Colonic mucosa (tissue), 4 donors: Measurements from ENCODE around the gene SOD2. TPM values are rescaled to one million over a fixed set of nuclear protein-coding genes. Genes with fewer than 3 reads are reported as not detected.
A peak's percentile ranks its signal among the peaks of the same experiment; 100 is the strongest.

Source experiments
- DNase-seq: peaks from one replicate; pipeline ENCODE4 v3.0.0-alpha.2; 2020
- H3K27ac ChIP-seq: fragments of 200-600 bp; one replicate; pipeline ENCODE4 v1.8.0; 2021
- H3K27me3 ChIP-seq: fragments of 200-600 bp; one replicate; pipeline ENCODE4 v1.8.0; 2021
- H3K36me3 ChIP-seq: fragments of 200-600 bp; one replicate; pipeline ENCODE4 v1.8.0; 2021
- H3K4me1 ChIP-seq: fragments of 200-600 bp; one replicate; pipeline ENCODE4 v1.8.0; 2021; ENCODE audit warnings: mild to moderate bottlenecking
- H3K4me3 ChIP-seq: fragments of 200-600 bp; one replicate; pipeline ENCODE4 v1.8.0; 2021
- H3K9ac ChIP-seq, 2 donors: one replicate each; pipeline ENCODE4 v1.7.0; 2013; ENCODE audit warnings: control low read depth in 2 of 2, low read depth in 2 of 2, low read length in 2 of 2
- H3K9me3 ChIP-seq: fragments of 200-600 bp; one replicate; pipeline ENCODE4 v1.8.0; 2021
- CTCF ChIP-seq: fragments of 200-600 bp; IDR thresholded peaks from one replicate; pipeline ENCODE4 v1.8.0; 2022; ENCODE audit warnings: antibody characterized with exemption, mild to moderate bottlenecking
- intact Hi-C: fragments of 100-400 bp; cut with DNase I; formaldehyde crosslinking; loops from one replicate; pipeline ENCODE4 v1.14.1; 2022
- total RNA-seq, 2 donors: library from RNA; stranded (reverse); fragmentation: NEBNext Ultra II Directional in 1 of 2; extraction: Animal tissue kit (Norgen Biotek cat#: 25700) in 1 of 2; gene quantifications; one replicate each; pipeline ENCODE4 v1.2.1, GENCODE V29; 2021
- donor health status: healthy.
- donor health status: DM: no; HTN: no; CAD: no.
- donor health status: DM: no; HTN: no; CAD: no.

The SOD2 gene
- total RNA-seq, 2 donors from 2014 or later = 199 to 365 TPM

- no peaks in the 10 kb centered on the region for H3K9me3 ChIP-seq
- H3K4me1 ChIP-seq = peaks cover under 1% of the 10 kb centered on the region
- intact Hi-C loops = no loop called here
- H3K9ac ChIP-seq = no peak overlapping the region
- peak; percentile 49 for DNase-seq
- H3K36me3 ChIP-seq = no peaks in the 10 kb centered on the region
- peak; percentile 44 for TF ChIP-seq CTCF
- no peak overlapping the region for H3K4me3 ChIP-seq
- H3K27me3 ChIP-seq = no peaks in the 10 kb centered on the region
- H3K27ac ChIP-seq = no peak overlapping the region
Observed at GRCh38 chr6:159720708-159721107, 27.7 kb upstream of the SOD2 start.

GRCh38 chr6:159719287-159719686 lies 26.2 kb upstream of the SOD2 start:
- H3K4me1 ChIP-seq = no peaks in the 10 kb centered on the region
- H3K27me3 ChIP-seq = no peaks in the 10 kb centered on the region
- intact Hi-C loops = no loop called here
- DNase-seq = no peak
- H3K4me3 ChIP-seq = no peak overlapping the region
- H3K9ac ChIP-seq = no peak overlapping the region
- H3K9me3 ChIP-seq = no peaks in the 10 kb centered on the region
- no peaks in the 10 kb centered on the region for H3K36me3 ChIP-seq
- TF ChIP-seq CTCF = no peak
- no peak overlapping the region for H3K27ac ChIP-seq

GRCh38 chr6:159718634-159719033 lies 25.6 kb upstream of the SOD2 start:
- DNase-seq = no peak
- H3K9me3 ChIP-seq = no peaks in the 10 kb centered on the region
- intact Hi-C loops = no loop called here
- TF ChIP-seq CTCF = no peak
- H3K27me3 ChIP-seq = no peaks in the 10 kb centered on the region
- H3K36me3 ChIP-seq = no peaks in the 10 kb centered on the region
- H3K9ac ChIP-seq = no peak overlapping the region
- no peak overlapping the region for H3K27ac ChIP-seq
- no peaks in the 10 kb centered on the region for H3K4me1 ChIP-seq
- no peak overlapping the region for H3K4me3 ChIP-seq

- no peak for TF ChIP-seq CTCF
- no peak overlapping the region for H3K4me3 ChIP-seq
- H3K36me3 ChIP-seq = no peaks in the 10 kb centered on the region
- H3K27me3 ChIP-seq = no peaks in the 10 kb centered on the region
- H3K4me1 ChIP-seq = no peaks in the 10 kb centered on the region
- no peak overlapping the region for H3K9ac ChIP-seq
- intact Hi-C loops = no loop called here
- DNase-seq = no peak
- H3K9me3 ChIP-seq = no peaks in the 10 kb centered on the region
- peak overlapping the region; percentile 62 for H3K27ac ChIP-seq
Observed at GRCh38 chr6:159716247-159717096, 23.4 kb upstream of the SOD2 start.

GRCh38 chr6:159715605-159716004 lies 22.6 kb upstream of the SOD2 start:
- Histone ChIP-seq H3K9ac (no peak overlapping the region), H3K4me1 (no peaks in the 10 kb centered on the region), H3K4me3 (no peak overlapping the region), H3K36me3 (no peaks in the 10 kb centered on the region), H3K27ac (peak overlapping the region; percentile 62), H3K9me3 (no peaks in the 10 kb centered on the region), H3K27me3 (no peaks in the 10 kb centered on the region)
- no peak for TF ChIP-seq CTCF
- intact Hi-C loops = no loop called here
- DNase-seq = no peak
